GM15510 (cell line): ENCODE data around the gene CERS3.

ENCODE experiments used
- POLR2A ChIP-seq: IDR thresholded peaks from 3 replicates; pipeline ENCODE4 v1.6.1; 2011; ENCODE audit warnings: borderline replicate concordance; ENCODE audit not compliant: insufficient read length; ENCODE audit errors: extremely low read depth

Gene CERS3

GRCh38 chr15:100384108-100384410 is 144.7 kb downstream of the CERS3 start:
- TF ChIP-seq POLR2A: no peak

- TF ChIP-seq POLR2A: no peak
These were observed 145.2 kb downstream of the CERS3 start for GRCh38 chr15:100383302-100384107.

- TF ChIP-seq POLR2A: no peak
These were observed 154.8 kb downstream of the CERS3 start for GRCh38 chr15:100373942-100374341.

- TF ChIP-seq POLR2A: no peak
These were observed 155.4 kb downstream of the CERS3 start for GRCh38 chr15:100373120-100373896.

GRCh38 chr15:100372739-100373119 is 156.0 kb downstream of the CERS3 start:
- TF ChIP-seq POLR2A: no peak

- no peak for TF ChIP-seq POLR2A
These were observed 173.4 kb downstream of the CERS3 start for GRCh38 chr15:100355342-100355741.

DNA sequence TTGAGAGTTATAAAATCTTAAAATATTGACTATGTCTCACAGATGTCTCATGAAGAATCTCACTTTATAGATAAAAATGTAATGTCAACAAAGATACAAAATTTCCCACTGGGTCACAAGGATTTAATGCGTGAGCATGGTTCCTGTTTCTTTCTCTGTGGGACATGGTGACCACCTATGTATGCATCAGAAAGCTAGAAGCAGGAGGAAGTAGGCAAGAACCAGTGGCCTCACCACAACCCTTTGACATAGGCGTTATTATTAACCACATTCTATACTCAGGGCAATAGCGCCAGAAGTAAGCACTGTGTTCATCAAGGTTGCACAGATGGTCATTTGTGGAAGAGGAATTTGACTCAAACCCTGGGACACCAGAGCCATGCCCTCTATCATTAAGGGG is 175.3 kb downstream of the CERS3 start:
- TF ChIP-seq POLR2A: no peak

DNA sequence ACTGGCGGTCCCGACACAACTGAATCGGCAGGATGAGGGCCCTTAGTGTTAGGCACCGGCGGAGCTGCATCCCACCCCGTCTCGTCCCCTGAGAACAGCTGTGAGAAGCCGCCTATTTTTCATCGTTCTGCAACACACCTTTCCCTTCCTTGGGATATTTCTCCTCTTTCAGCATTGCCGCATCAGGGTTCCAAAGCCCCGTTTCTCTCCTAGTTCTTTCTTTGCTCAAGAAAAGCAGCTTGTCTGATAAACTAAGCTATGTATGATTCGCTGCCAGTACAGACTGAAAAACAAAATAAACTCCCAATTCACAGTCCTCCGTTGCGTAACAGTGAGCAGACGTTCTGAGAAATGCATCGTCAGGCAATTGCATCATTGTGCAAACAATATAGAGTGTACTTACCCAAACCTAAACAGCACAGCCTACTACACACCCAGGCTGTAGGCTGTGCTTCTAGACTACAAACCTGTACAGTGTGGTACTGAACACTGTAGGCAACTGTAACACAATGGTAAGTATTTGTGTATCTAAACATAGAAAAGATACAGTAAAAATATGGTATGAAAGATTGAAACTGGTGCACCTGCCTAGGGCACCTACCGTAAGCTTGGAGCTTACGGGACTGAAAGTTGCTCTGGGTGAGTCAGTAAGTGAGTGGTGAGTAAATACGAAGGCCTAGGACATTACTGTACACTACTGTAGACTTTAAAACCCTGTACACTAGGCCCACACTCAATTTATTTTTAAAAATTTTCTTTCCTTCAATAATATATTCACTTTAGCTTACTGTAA is 178.1 kb downstream of the CERS3 start:
- no peak for TF ChIP-seq POLR2A
